Ishikawa (cell line): ENCODE measurements around the gene MAP4K4.

Source experiments
- CEBPB ChIP-seq: IDR thresholded peaks from 2 replicates; pipeline ENCODE4 v1.6.1; 2012
- CREB1 ChIP-seq: IDR thresholded peaks from 2 replicates; pipeline ENCODE4 v1.6.1; 2012; ENCODE audit warnings: low read depth
- EGR1 ChIP-seq: IDR thresholded peaks from 2 replicates; pipeline ENCODE4 v1.6.1; 2012
- EP300 ChIP-seq: IDR thresholded peaks from 2 replicates; pipeline ENCODE4 v1.6.1; 2012; ENCODE audit warnings: borderline replicate concordance
- FOXM1 ChIP-seq: IDR thresholded peaks from 2 replicates; pipeline ENCODE4 v1.6.1; 2012; ENCODE audit warnings: low read depth, borderline replicate concordance
- NFIC ChIP-seq: IDR thresholded peaks from 2 replicates; pipeline ENCODE4 v1.6.1; 2012
- RAD21 ChIP-seq: IDR thresholded peaks from 2 replicates; pipeline ENCODE4 v1.6.1; 2012; ENCODE audit warnings: low read depth
- TAF1 ChIP-seq: IDR thresholded peaks from 2 replicates; pipeline ENCODE4 v1.6.1; 2012; ENCODE audit warnings: low read depth, mild to moderate bottlenecking
- TCF12 ChIP-seq: IDR thresholded peaks from 2 replicates; pipeline ENCODE4 v1.6.1; 2012; ENCODE audit warnings: low read depth
- TEAD4 ChIP-seq: IDR thresholded peaks from 2 replicates; pipeline ENCODE4 v1.6.1; 2012
- USF1 ChIP-seq: IDR thresholded peaks from 2 replicates; pipeline ENCODE4 v1.6.1; 2012
- YY1 ChIP-seq: IDR thresholded peaks from 2 replicates; pipeline ENCODE4 v1.6.1; 2012; ENCODE audit warnings: low read depth
- ZBTB7A ChIP-seq: IDR thresholded peaks from 2 replicates; pipeline ENCODE4 v1.6.1; 2012; ENCODE audit warnings: low read depth
- TF ChIP-seq, protein P1 (sequence below): IDR thresholded peaks from 2 replicates; pipeline ENCODE4 v1.6.1; 2012
- TF ChIP-seq, protein P2 (sequence below): IDR thresholded peaks from 2 replicates; pipeline ENCODE4 v1.6.1; 2012; ENCODE audit warnings: low read depth, mild to moderate bottlenecking

MAP4K4 gene

DNA sequence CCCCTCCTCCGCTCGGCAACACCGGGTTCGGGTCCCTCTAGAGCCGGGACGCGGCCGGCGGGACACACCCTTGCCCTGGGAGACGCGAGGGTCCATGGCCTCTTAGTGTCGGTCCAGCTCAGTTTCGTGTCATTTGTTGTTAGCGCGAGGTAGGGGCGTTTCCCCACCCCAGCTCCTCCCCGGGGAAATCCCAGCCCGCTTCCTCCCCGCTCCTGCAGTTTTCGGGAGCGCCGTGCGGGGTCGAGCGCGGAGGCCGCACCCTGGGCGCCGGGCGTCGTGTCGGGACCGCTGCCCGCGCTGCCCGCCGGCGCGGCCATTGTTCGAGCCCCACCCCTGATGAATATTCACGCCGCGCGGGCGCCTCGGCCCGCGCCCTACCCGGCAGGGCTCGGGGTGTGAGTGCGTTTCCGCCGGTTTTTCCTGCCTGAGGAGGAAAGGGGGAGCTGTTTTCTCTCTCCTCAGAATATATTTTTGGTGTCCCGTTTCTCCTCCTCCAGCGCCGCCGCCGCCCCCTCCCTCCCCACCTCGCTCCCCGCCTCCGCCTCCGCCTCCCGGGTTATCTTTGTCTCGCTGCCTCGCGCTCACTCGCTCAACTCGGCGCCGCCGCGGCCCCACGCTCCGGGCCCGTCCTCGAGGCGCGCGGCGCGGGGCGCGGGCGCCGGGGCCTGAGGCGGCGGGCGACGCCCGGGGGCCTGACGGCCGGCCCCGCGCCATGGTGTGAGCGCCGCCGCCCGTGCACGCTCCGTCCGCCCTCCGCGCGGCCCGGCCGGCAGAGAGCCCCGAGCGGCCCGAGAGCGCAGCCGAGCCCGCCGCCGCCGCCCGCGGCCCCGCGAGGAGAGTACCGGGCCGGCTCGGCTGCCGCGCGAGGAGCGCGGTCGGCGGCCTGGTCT lies at the start of gene MAP4K4:
Gene MAP4K4 (plus strand): TSS at position 584 of the 890 bp plus-strand sequence. CDS start 374 bp downstream, outside the sequence.
- TF ChIP-seq TAF1 (0 out of 2 replicates have a peak, but pooled peaks have one; percentile 47), EP300 (no peak), USF1 (no peak), TCF12 (no peak), ZBTB7A (0 out of 2 replicates have a peak, but pooled peaks have one; percentile 77), RAD21 (no peak), FOXM1 (no peak), TEAD4 (no peak; the same call in 1 of the 2 replicates), NFIC (no peak), CREB1 (no peak), YY1 (peak; percentile 83), CEBPB (no peak), EGR1 (no peak)
- TF ChIP-seq, protein P1, sequence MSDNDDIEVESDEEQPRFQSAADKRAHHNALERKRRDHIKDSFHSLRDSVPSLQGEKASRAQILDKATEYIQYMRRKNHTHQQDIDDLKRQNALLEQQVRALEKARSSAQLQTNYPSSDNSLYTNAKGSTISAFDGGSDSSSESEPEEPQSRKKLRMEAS: peak; percentile 66; the same call in 1 of the 2 replicates
- TF ChIP-seq, protein P2, sequence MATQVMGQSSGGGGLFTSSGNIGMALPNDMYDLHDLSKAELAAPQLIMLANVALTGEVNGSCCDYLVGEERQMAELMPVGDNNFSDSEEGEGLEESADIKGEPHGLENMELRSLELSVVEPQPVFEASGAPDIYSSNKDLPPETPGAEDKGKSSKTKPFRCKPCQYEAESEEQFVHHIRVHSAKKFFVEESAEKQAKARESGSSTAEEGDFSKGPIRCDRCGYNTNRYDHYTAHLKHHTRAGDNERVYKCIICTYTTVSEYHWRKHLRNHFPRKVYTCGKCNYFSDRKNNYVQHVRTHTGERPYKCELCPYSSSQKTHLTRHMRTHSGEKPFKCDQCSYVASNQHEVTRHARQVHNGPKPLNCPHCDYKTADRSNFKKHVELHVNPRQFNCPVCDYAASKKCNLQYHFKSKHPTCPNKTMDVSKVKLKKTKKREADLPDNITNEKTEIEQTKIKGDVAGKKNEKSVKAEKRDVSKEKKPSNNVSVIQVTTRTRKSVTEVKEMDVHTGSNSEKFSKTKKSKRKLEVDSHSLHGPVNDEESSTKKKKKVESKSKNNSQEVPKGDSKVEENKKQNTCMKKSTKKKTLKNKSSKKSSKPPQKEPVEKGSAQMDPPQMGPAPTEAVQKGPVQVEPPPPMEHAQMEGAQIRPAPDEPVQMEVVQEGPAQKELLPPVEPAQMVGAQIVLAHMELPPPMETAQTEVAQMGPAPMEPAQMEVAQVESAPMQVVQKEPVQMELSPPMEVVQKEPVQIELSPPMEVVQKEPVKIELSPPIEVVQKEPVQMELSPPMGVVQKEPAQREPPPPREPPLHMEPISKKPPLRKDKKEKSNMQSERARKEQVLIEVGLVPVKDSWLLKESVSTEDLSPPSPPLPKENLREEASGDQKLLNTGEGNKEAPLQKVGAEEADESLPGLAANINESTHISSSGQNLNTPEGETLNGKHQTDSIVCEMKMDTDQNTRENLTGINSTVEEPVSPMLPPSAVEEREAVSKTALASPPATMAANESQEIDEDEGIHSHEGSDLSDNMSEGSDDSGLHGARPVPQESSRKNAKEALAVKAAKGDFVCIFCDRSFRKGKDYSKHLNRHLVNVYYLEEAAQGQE: no peak

DNA sequence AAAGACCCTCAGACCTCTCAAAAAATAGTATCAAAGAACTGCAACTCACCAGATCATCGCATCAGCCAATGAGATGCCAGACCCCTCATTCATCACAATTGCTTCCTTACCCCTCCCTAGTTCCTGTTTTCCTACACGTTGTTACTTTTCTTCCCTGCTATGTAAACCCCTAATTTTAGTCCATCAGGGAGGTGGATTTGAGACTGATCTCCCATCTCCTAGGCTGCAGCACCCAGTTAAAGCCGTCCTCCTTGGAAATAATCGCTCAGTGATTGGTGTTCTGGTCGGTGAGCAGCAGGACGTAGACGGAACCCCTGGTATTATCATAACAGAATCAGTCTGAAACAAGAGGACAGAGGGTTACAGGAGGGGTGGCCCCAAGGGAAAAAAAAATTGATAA lies 44.0 kb upstream of the MAP4K4 start:
- no peak for TF ChIP-seq FOXM1
- no peak for TF ChIP-seq NFIC
- no peak for TF ChIP-seq CREB1
- no peak for TF ChIP-seq TCF12
- no peak for TF ChIP-seq USF1
- TF ChIP-seq, protein P2: no peak
- no peak for TF ChIP-seq YY1
- TF ChIP-seq, protein P1: no peak
- TF ChIP-seq CEBPB: no peak
- no peak for TF ChIP-seq RAD21
- TF ChIP-seq EGR1: no peak

DNA sequence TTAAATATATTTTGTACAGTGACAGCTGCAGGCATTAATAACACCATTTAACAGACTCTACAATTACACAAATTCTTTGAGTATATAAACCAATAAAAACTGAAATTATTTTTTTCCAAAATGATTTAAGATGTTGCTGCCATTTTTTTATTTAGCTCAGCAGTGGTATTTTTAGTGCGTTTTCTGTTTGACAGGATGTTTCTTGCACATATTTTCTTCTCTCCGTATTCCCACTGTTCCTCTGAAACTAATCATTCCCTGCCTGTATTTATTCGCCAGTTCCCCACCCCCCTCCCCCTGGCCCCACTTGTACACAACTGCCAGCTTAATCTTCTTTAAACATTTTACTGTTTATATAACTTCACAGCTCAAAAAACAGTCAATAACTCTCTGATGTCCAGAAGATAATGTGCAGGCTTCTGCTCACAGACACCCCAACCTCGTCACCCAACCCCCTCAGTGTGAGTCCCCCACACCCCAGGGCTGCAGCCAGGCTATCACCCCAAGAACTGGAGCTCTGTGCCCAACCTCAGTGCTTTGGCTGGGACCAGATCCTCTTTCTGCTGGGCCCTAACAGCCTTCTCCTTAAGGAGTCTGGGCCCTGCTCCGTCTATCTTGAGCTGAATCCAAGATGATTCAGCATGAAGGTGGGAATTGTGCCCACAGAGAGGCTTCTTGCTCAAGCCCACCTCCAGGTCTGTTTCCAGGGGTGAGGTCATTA lies 41.6 kb upstream of the MAP4K4 start:
- TF ChIP-seq EGR1: no peak
- TF ChIP-seq, protein P2: no peak
- no peak for TF ChIP-seq TCF12
- TF ChIP-seq, protein P1: no peak
- no peak for TF ChIP-seq FOXM1
- no peak for TF ChIP-seq EP300
- no peak for TF ChIP-seq TEAD4
- no peak for TF ChIP-seq ZBTB7A
- no peak for TF ChIP-seq USF1
- no peak for TF ChIP-seq TAF1
- no peak for TF ChIP-seq YY1
- TF ChIP-seq CREB1: no peak
- no peak for TF ChIP-seq CEBPB
